Germinal center (tissue), 1 donor: ENCODE data around the gene BAAT.
"Not testable (repeated sequence)": the region's sequence is repeated elsewhere in the genome, so short reads cannot be mapped to it uniquely, and the experiment has no call there.

ENCODE experiments used
- DNase-seq: peaks from one replicate; pipeline ENCODE4 v3.0.0; 2012; ENCODE audit warnings: mixed read lengths, low spot score

BAAT gene

DNA sequence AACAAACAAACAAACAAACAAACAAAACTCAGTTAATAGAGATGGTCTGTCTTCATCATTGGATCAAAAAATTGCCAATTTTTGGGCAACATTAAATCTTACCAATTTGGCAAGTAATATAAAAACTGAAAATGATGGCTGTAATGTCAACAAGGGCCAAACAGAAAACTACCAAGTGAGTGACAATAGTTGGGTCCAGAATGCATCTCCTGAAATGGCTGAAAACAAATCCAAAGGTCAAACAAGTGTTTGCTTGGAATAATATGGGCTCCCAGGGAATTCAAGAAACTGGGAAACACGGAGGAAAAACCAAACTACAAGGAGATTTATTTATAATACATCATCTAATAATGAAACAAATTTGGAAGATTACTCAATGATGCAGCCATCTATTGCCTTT is 25.1 kb downstream of the BAAT start:
- DNase-seq, result no peak

- DNase-seq, result no peak
These were observed 28.2 kb downstream of the BAAT start for GRCh38 chr9:101356619-101357018.

- no peak for DNase-seq
These were observed 29.8 kb downstream of the BAAT start for GRCh38 chr9:101354765-101355708.

GRCh38 chr9:101354143-101354764 is 30.6 kb downstream of the BAAT start:
- DNase-seq, result no peak

GRCh38 chr9:101353683-101354082 is 31.1 kb downstream of the BAAT start:
- DNase-seq, result no peak

GRCh38 chr9:101352892-101353463 is 31.8 kb downstream of the BAAT start:
- no peak for DNase-seq

GRCh38 chr9:101350285-101350684 is 34.5 kb downstream of the BAAT start:
- DNase-seq, result no peak

- DNase-seq, result no peak
These were observed 42.2 kb downstream of the BAAT start for GRCh38 chr9:101342595-101342994.

DNA sequence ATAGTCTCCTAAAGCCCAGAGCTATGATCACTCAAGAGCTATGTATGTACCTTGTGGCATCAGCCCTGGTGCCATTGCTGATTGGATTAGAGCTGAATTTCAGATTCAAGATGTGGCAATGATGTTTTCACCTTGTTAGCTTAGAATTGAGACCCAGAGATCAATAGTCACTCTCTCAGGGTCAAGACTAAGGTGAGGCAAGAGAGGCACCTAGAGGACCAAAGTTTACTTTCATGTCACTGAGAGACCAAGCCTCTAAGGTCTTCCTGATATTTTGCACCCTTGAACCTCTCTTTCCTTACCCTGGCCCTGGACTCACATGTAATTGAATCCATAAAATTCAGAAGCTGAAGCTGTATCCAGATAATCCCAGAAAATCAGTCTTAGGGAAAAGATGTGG is 42.8 kb downstream of the BAAT start:
- no peak for DNase-seq

DNA sequence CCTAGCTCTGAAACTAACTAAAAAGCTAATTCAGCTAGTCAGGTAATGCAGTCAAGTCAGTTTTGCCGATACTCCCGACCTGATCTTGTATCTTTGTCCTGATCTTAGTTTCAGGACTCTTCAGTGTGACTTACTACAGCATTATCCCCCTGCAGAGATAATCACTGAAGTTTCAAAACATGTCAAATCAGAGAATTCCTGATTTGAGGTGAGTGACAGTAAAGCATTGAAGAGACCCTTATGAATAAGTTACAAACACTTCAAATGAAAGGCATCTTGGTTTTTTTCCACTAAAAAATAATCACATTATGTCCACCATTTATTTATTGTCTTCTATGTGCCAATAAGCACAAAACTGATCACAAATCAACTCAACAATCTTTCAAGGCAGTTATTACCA is 47.6 kb downstream of the BAAT start:
- DNase-seq, result no peak

DNA sequence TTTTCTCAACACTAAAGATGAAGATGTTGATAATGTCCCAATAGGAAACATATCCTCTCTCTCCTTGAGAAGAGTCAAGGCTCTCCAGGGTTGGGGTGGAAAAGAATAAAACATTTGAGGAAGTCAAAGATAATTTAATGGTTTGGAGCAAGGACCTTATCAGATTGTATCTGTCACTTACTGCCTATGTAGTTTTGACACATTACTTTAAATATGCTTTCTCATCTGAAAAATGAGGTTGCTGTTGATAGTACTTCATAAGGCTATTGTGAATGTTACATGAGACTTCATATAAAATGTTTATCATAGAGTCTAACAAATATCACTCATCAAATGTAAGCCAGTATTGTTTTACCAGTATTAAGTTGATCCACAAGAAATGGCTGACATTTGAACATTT is 48.7 kb downstream of the BAAT start:
- DNase-seq, result no peak

GRCh38 chr9:101333926-101334702 is 50.7 kb downstream of the BAAT start:
- DNase-seq, result no peak

DNA sequence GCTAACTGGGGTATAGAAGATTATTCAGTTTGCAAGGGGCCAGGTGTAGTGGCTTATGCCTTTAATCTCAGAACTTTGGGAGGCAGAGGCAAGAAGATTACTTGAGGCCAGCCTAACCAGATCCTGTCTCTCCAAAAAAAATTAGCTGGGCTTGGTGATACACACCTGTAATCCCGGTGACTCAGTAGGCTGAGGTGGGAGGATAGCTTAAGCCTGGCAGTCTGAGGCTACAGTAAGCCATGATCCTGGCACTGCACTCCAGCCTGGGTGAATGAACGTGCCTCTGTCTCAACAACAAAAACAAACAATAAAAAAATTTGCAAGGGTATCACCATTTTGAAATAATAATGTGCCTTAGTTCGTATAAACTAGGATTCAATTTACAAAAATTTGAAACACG is 51.3 kb downstream of the BAAT start:
- no peak for DNase-seq

DNA sequence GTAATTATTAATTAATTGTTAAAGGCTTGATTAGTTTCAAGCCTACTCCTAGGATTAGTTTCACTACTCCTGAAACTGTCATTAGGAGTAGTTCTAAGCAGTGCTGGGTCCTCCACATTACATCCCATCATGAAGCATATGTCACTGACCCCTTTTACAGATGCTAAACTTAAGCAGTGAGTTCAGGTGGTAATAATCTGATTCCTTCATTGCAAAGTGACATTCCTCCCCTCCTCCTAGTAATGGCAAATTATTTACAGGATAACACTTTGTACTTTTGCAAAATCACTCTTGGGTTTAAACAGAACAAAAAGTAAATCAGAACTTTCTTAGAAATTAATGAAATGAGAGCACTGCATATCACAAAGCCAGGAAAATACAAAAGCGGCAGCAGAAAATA is 52.4 kb downstream of the BAAT start:
- no peak for DNase-seq

GRCh38 chr9:101327422-101327909 is 57.3 kb downstream of the BAAT start:
- DNase-seq, result not testable (repeated sequence)

DNA sequence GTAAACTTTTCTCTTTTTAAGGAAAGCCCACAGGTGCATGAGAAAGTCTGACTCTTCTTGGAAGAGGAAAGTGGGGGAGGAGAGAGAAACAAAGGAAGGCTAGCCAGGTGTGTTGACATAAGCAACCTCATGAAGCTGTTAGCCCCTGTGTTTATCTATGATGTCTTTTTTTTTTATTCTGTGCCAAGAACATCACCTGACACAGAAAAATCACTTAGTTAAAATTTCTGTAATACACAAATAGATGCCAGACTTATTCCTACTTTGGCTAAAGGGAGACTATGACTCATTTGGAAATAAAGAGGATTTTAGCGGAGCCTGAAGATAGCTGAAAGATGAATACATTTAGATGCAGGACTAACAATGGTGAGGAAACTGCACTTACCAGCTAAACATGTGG is 58.3 kb downstream of the BAAT start:
- no peak for DNase-seq

- DNase-seq, result no peak
These were observed 58.8 kb downstream of the BAAT start for GRCh38 chr9:101326035-101326434.

GRCh38 chr9:101325053-101325452 is 59.8 kb downstream of the BAAT start:
- DNase-seq, result no peak

GRCh38 chr9:101324245-101324804 is 60.5 kb downstream of the BAAT start:
- DNase-seq, result no peak

DNA sequence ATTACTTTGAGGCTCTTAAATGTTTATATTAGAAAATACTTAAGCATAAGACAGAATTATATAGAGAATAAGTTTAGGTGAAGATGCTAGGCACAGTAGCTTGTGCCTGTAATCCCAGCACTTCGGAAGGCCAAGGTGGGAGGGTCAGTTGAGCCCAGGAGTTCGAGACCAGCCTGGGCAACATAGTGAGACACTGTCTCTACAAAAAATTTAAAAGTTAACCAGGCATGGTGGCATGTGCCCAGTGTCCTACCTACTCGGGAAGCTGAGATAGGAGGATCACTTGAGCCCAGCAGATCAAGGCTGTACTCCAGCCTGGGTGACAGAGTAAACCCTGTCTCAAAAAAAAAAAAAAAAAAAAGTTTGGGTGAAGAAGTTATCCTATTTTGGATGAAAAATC is 61.7 kb downstream of the BAAT start:
- no peak for DNase-seq

GRCh38 chr9:101317735-101318134 is 67.1 kb downstream of the BAAT start:
- DNase-seq, result no peak

GRCh38 chr9:101315112-101315450 is 69.7 kb downstream of the BAAT start:
- no peak for DNase-seq
